Osteoblast (primary cell): ENCODE data around the gene FTL. TPM values are rescaled to one million over a fixed set of nuclear protein-coding genes. Genes with fewer than 3 reads are reported as not detected.

Source experiments
- DNase-seq: peaks from one replicate; pipeline ENCODE4 v3.0.0; 2011; ENCODE audit warnings: low spot score, mixed read lengths; ENCODE audit not compliant: insufficient read length; ENCODE audit errors: missing footprints
- H2AFZ ChIP-seq: 2 replicates; pipeline ENCODE4 v1.6.0; 2011; ENCODE audit warnings: mild to moderate bottlenecking, low read length
- H3K27ac ChIP-seq: 2 replicates; pipeline ENCODE4 v1.5.1; 2011; ENCODE audit warnings: mild to moderate bottlenecking, low read depth, low read length, moderate library complexity
- H3K27me3 ChIP-seq: 2 replicates; pipeline ENCODE4 v1.6.0; 2012; ENCODE audit warnings: mild to moderate bottlenecking, control low read depth, inconsistent platforms, low read length, moderate library complexity; ENCODE audit not compliant: insufficient read depth
- H3K36me3 ChIP-seq: 2 replicates; pipeline ENCODE4 v1.5.1; 2011; ENCODE audit warnings: mild to moderate bottlenecking, low read length, control low read depth, moderate library complexity; ENCODE audit not compliant: insufficient read depth
- H3K4me1 ChIP-seq: 2 replicates; pipeline ENCODE4 v1.5.1; 2011; ENCODE audit warnings: mild to moderate bottlenecking, low read length, control low read depth, moderate library complexity; ENCODE audit not compliant: insufficient read depth
- H3K4me2 ChIP-seq: 2 replicates; pipeline ENCODE4 v1.6.0; 2011; ENCODE audit warnings: mild to moderate bottlenecking, low read length; ENCODE audit not compliant: insufficient read depth
- H3K4me3 ChIP-seq: fragments of 200-600 bp; sonication (generic); 3 replicates; pipeline ENCODE4 v1.5.1; 2012; ENCODE audit warnings: mild to moderate bottlenecking, low read length, inconsistent platforms; ENCODE audit not compliant: insufficient read depth
- H3K79me2 ChIP-seq: 2 replicates; pipeline ENCODE4 v1.6.0; 2012; ENCODE audit warnings: mild to moderate bottlenecking, low read length, control low read depth, inconsistent platforms; ENCODE audit not compliant: insufficient read depth
- H3K9me3 ChIP-seq: 2 replicates; pipeline ENCODE4 v1.5.1; 2011; ENCODE audit warnings: low read depth, low read length, control low read depth
- H4K20me1 ChIP-seq: 2 replicates; pipeline ENCODE4 v1.6.0; 2012; ENCODE audit warnings: mild to moderate bottlenecking, low read length, control low read depth; ENCODE audit not compliant: insufficient read depth
- CTCF ChIP-seq: IDR thresholded peaks from 2 replicates; pipeline ENCODE4 v1.5.1; 2011; ENCODE audit warnings: mild to moderate bottlenecking, low read depth, low read length, moderate library complexity; ENCODE audit errors: extremely low read depth
- total RNA-seq: library from RNA; depleted of rRNA; stranded (reverse); fragments of >200 nt; gene quantifications from 2 replicates; pipeline ENCODE4 v1.2.3, GENCODE V29; 2012

The FTL gene
- total RNA-seq, 1 donor = 4,197 TPM

- TF ChIP-seq CTCF = no peak
- H3K27ac ChIP-seq = no peak overlapping the region
- no peaks in the 10 kb centered on the region for H4K20me1 ChIP-seq
- no peaks in the 10 kb centered on the region for H3K36me3 ChIP-seq
- H3K27me3 ChIP-seq = no peaks in the 10 kb centered on the region
- no peak overlapping the region for H2AFZ ChIP-seq
- H3K4me1 ChIP-seq = no peaks in the 10 kb centered on the region
- DNase-seq = no peak
- no peak overlapping the region for H3K4me3 ChIP-seq
- H3K4me2 ChIP-seq = no peak overlapping the region
- H3K79me2 ChIP-seq = no peaks in the 10 kb centered on the region
- peaks cover 6% of the 10 kb centered on the region for H3K9me3 ChIP-seq
Measured at GRCh38 chr19:48945817-48946216, 19.3 kb upstream of the FTL start.

- no peak overlapping the region for H3K4me2 ChIP-seq
- TF ChIP-seq CTCF = no peak
- H3K4me1 ChIP-seq = no peaks in the 10 kb centered on the region
- H3K4me3 ChIP-seq = no peak overlapping the region
- no peaks in the 10 kb centered on the region for H4K20me1 ChIP-seq
- no peak overlapping the region for H2AFZ ChIP-seq
- DNase-seq = no peak
- peaks cover 3% of the 10 kb centered on the region for H3K9me3 ChIP-seq
- no peak overlapping the region for H3K27ac ChIP-seq
- no peaks in the 10 kb centered on the region for H3K36me3 ChIP-seq
- no peaks in the 10 kb centered on the region for H3K27me3 ChIP-seq
- no peaks in the 10 kb centered on the region for H3K79me2 ChIP-seq
Measured at GRCh38 chr19:48946463-48947257, 18.4 kb upstream of the FTL start.

GRCh38 chr19:48947258-48947542 is 17.9 kb upstream of the FTL start:
- Histone ChIP-seq H3K36me3 (no peaks in the 10 kb centered on the region), H3K27me3 (no peaks in the 10 kb centered on the region), H3K9me3 (peaks cover 3% of the 10 kb centered on the region), H3K4me2 (no peak overlapping the region), H4K20me1 (no peaks in the 10 kb centered on the region), H3K79me2 (no peaks in the 10 kb centered on the region), H3K4me3 (no peak overlapping the region), H3K4me1 (no peaks in the 10 kb centered on the region), H2AFZ (no peak overlapping the region), H3K27ac (no peak overlapping the region)
- TF ChIP-seq CTCF = no peak
- DNase-seq = no peak

DNA sequence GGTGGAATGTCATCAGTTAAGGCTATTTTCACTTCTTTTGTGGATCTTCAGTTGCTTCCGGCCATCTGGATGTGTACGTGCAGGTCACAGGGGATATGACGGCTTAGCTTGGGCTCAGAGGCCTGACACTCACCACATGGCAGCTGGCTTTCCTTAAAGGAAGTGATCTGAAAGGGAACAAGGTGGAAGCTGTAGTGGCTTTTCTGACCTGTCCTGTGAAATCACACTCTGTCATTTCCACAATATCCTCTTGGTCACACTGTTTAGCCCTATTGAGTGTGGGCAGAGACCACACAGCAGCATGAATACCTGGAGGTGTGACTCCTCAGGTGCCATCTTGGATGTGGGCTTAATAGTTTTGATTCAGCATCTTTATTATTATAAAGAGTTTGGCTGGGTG is 14.9 kb upstream of the FTL start:
- Histone ChIP-seq H3K4me2 (no peak overlapping the region), H3K36me3 (no peaks in the 10 kb centered on the region), H3K27me3 (no peaks in the 10 kb centered on the region), H3K4me1 (peaks cover 4% of the 10 kb centered on the region), H4K20me1 (no peaks in the 10 kb centered on the region), H3K79me2 (peaks cover 9% of the 10 kb centered on the region), H3K4me3 (no peak overlapping the region), H2AFZ (no peak overlapping the region), H3K9me3 (peaks cover 3% of the 10 kb centered on the region), H3K27ac (no peak overlapping the region)
- DNase-seq = no peak
- TF ChIP-seq CTCF = no peak
